ENCODE results near the gene SYTL5.
A peak's percentile ranks its signal among the peaks of the same experiment; 100 is the strongest.

SYTL5 gene

GRCh38 chrX:38117485-38117884, 111.1 kb downstream of the SYTL5 start:
- no peak for TF ChIP-seq CREB1 (IDR thresholded peaks at IDR 0.05; ENCODE audit: low read depth)
- no peak for TF ChIP-seq TAF1 (IDR thresholded peaks at IDR 0.05; ENCODE audit: low read depth)
- TF ChIP-seq USF1 (IDR thresholded peaks at IDR 0.05) = no peak
- TF ChIP-seq TEAD4 (IDR thresholded peaks at IDR 0.05) = no peak
- no peak for TF ChIP-seq TCF12 (IDR thresholded peaks at IDR 0.05; ENCODE audit: low read depth)
- no peak for TF ChIP-seq ZBTB7A (IDR thresholded peaks at IDR 0.05; ENCODE audit: low read depth)
- no peak for TF ChIP-seq EGR1 (IDR thresholded peaks at IDR 0.05)
- TF ChIP-seq FOXM1 (IDR thresholded peaks at IDR 0.05; ENCODE audit: borderline replicate concordance, low read depth) = no peak
- TF ChIP-seq RAD21 (IDR thresholded peaks at IDR 0.05; ENCODE audit: low read depth) = no peak
- no peak for TF ChIP-seq CEBPB (IDR thresholded peaks at IDR 0.05)
- TF ChIP-seq REST (IDR thresholded peaks at IDR 0.05; ENCODE audit: low read depth) = no peak
- TF ChIP-seq NFIC (IDR thresholded peaks at IDR 0.05) = no peak
- no peak for TF ChIP-seq MAX (IDR thresholded peaks at IDR 0.05)
- TF ChIP-seq YY1 (IDR thresholded peaks at IDR 0.05; ENCODE audit: low read depth) = no peak
- no peak for TF ChIP-seq EP300 (IDR thresholded peaks at IDR 0.05; ENCODE audit: borderline replicate concordance)

GRCh38 chrX:38124000-38124399, 117.6 kb downstream of the SYTL5 start:
- peak; percentile 82 for TF ChIP-seq USF1 (IDR thresholded peaks at IDR 0.05)
- no peak for TF ChIP-seq ZBTB7A (IDR thresholded peaks at IDR 0.05; ENCODE audit: low read depth)

- TF ChIP-seq MAX (IDR thresholded peaks at IDR 0.05) (no peak), USF1 (IDR thresholded peaks at IDR 0.05) (no peak), CREB1 (IDR thresholded peaks at IDR 0.05; ENCODE audit: low read depth) (no peak), RAD21 (IDR thresholded peaks at IDR 0.05; ENCODE audit: low read depth) (no peak), REST (IDR thresholded peaks at IDR 0.05; ENCODE audit: low read depth) (no peak), TCF12 (IDR thresholded peaks at IDR 0.05; ENCODE audit: low read depth) (no peak), CEBPB (IDR thresholded peaks at IDR 0.05) (no peak)
These were observed 119.8 kb downstream of the SYTL5 start for GRCh38 chrX:38126179-38126578.

- TF ChIP-seq TAF1 (IDR thresholded peaks at IDR 0.05; ENCODE audit: low read depth) = no peak
- TF ChIP-seq RAD21 (IDR thresholded peaks at IDR 0.05; ENCODE audit: low read depth) = no peak
- TF ChIP-seq MAX (IDR thresholded peaks at IDR 0.05) = no peak
- no peak for TF ChIP-seq USF1 (IDR thresholded peaks at IDR 0.05)
- TF ChIP-seq ZBTB7A (IDR thresholded peaks at IDR 0.05; ENCODE audit: low read depth) = no peak
- TF ChIP-seq NFIC (IDR thresholded peaks at IDR 0.05) = no peak
- no peak for TF ChIP-seq EP300 (IDR thresholded peaks at IDR 0.05; ENCODE audit: borderline replicate concordance)
- no peak for TF ChIP-seq REST (IDR thresholded peaks at IDR 0.05; ENCODE audit: low read depth)
- TF ChIP-seq YY1 (IDR thresholded peaks at IDR 0.05; ENCODE audit: low read depth) = no peak
- no peak for TF ChIP-seq TCF12 (IDR thresholded peaks at IDR 0.05; ENCODE audit: low read depth)
- no peak for TF ChIP-seq CREB1 (IDR thresholded peaks at IDR 0.05; ENCODE audit: low read depth)
These were observed 121.6 kb downstream of the SYTL5 start for GRCh38 chrX:38127961-38128360.

Measured in Ishikawa (cell line).